NT2/D1 (cell line): ENCODE data around the gene CDKL5.

ENCODE experiments used
- DNase-seq: peaks from one replicate; pipeline ENCODE4 v3.0.0-alpha.2; 2011; ENCODE audit warnings: low read depth, low spot score
- H3K27me3 ChIP-seq: 2 replicates; pipeline ENCODE4 v1.6.0; 2011; ENCODE audit warnings: mild to moderate bottlenecking; ENCODE audit not compliant: insufficient read length, insufficient read depth
- H3K36me3 ChIP-seq: 2 replicates; pipeline ENCODE4 v1.6.1; 2011; ENCODE audit warnings: mild to moderate bottlenecking, low read length, mixed read lengths; ENCODE audit not compliant: insufficient read depth, insufficient read length
- H3K4me1 ChIP-seq: 2 replicates; pipeline ENCODE4 v1.5.1; 2011; ENCODE audit not compliant: insufficient read depth, insufficient read length
- H3K4me3 ChIP-seq: 2 replicates; pipeline ENCODE4 v1.5.1; 2011; ENCODE audit warnings: low read depth; ENCODE audit not compliant: insufficient read length
- H3K9ac ChIP-seq: 2 replicates; pipeline ENCODE4 v1.6.0; 2011; ENCODE audit warnings: low read depth; ENCODE audit not compliant: insufficient read length
- H3K9me3 ChIP-seq: 2 replicates; pipeline ENCODE4 v1.5.1; 2011; ENCODE audit warnings: mild to moderate bottlenecking, low read length; ENCODE audit not compliant: insufficient read depth
- SUZ12 ChIP-seq: IDR thresholded peaks from 2 replicates; pipeline ENCODE4 v1.6.1; 2011; ENCODE audit not compliant: insufficient read length, insufficient read depth; ENCODE audit errors: extremely low read depth
- YY1 ChIP-seq: IDR thresholded peaks from 2 replicates; pipeline ENCODE4 v1.6.1; 2011; ENCODE audit not compliant: insufficient read length, insufficient read depth
- ZNF274 ChIP-seq: IDR thresholded peaks from 2 replicates; pipeline ENCODE4 v1.6.1; 2011; ENCODE audit warnings: mild to moderate bottlenecking, low read depth, low read length

The CDKL5 gene

GRCh38 chrX:18701621-18702361 is 276.4 kb downstream of the CDKL5 start:
- Histone ChIP-seq H3K9ac (no peak overlapping the region), H3K27me3 (no peaks in the 10 kb centered on the region)
- TF ChIP-seq YY1 (no peak), SUZ12 (no peak), ZNF274 (no peak)

GRCh38 chrX:18702362-18703195 is 277.2 kb downstream of the CDKL5 start:
- no peaks in the 10 kb centered on the region for H3K9me3 ChIP-seq
- no peaks in the 10 kb centered on the region for H3K27me3 ChIP-seq
- no peak for DNase-seq
- no peak overlapping the region for H3K4me3 ChIP-seq
- no peaks in the 10 kb centered on the region for H3K36me3 ChIP-seq
- H3K9ac ChIP-seq, result no peak overlapping the region
- H3K4me1 ChIP-seq, result peaks cover 2% of the 10 kb centered on the region
- no peak for TF ChIP-seq ZNF274
- TF ChIP-seq YY1, result no peak
- TF ChIP-seq SUZ12, result no peak

More at GRCh38 chrX:18701621-18702361, 276.4 kb downstream of the CDKL5 start:
- peaks cover 2% of the 10 kb centered on the region for H3K4me1 ChIP-seq
- no peaks in the 10 kb centered on the region for H3K9me3 ChIP-seq
- DNase-seq, result no peak
- H3K4me3 ChIP-seq, result no peak overlapping the region
- no peaks in the 10 kb centered on the region for H3K36me3 ChIP-seq
